ENCODE data around the gene EPO.
A peak's percentile ranks its signal among the peaks of the same experiment; 100 is the strongest.
"Not testable (repeated sequence)": the region's sequence is repeated elsewhere in the genome, so short reads cannot be mapped to it uniquely, and the experiment has no call there.

EPO gene

GRCh38 chr7:100696123-100696521 lies 24.1 kb upstream of the EPO start:
- in situ Hi-C loops (cut with MboI; ENCODE audit: low pct_unique_long_range_greater_than_20kb, low sequenced_read_pairs) = no loop called here

GRCh38 chr7:100699018-100699417 lies 21.2 kb upstream of the EPO start:
- in situ Hi-C loops (cut with MboI; ENCODE audit: low pct_unique_long_range_greater_than_20kb, low sequenced_read_pairs) = no loop called here
- no peak for DNase-seq

More at GRCh38 chr7:100696123-100696521, 24.1 kb upstream of the EPO start:
- no peak for DNase-seq

GRCh38 chr7:100701089-100701488 lies 19.2 kb upstream of the EPO start:
- in situ Hi-C loops (cut with MboI; ENCODE audit: low pct_unique_long_range_greater_than_20kb, low sequenced_read_pairs); DNase-seq: not testable (repeated sequence)

- peak; percentile 88 for DNase-seq
- in situ Hi-C loops (cut with MboI; ENCODE audit: low pct_unique_long_range_greater_than_20kb, low sequenced_read_pairs) = no loop called here
Observed at GRCh38 chr7:100705320-100705752, 14.9 kb upstream of the EPO start.

- peak; percentile 97 for DNase-seq
- in situ Hi-C loops (cut with MboI; ENCODE audit: low pct_unique_long_range_greater_than_20kb, low sequenced_read_pairs) = no loop called here
Observed at GRCh38 chr7:100705753-100706671, 14.3 kb upstream of the EPO start, which contains the start of gene POP7. POP7 (plus strand) TSS chr7:100706121; CDS start chr7:100706831, 710 bp downstream.

GRCh38 chr7:100706672-100707311 lies 13.5 kb upstream of the EPO start:
- in situ Hi-C loops (cut with MboI; ENCODE audit: low pct_unique_long_range_greater_than_20kb, low sequenced_read_pairs) = no loop called here

GRCh38 chr7:100708395-100708794 lies 11.9 kb upstream of the EPO start:
- in situ Hi-C loops (cut with MboI; ENCODE audit: low pct_unique_long_range_greater_than_20kb, low sequenced_read_pairs) = no loop called here
- peak; percentile 19 for DNase-seq

More at GRCh38 chr7:100706672-100707311, 13.5 kb upstream of the EPO start:
- no peak for DNase-seq

GRCh38 chr7:100710452-100710851 lies 9.8 kb upstream of the EPO start:
- no peak for DNase-seq
- in situ Hi-C loops (cut with MboI; ENCODE audit: low pct_unique_long_range_greater_than_20kb, low sequenced_read_pairs) = no loop called here

- in situ Hi-C loops (cut with MboI; ENCODE audit: low pct_unique_long_range_greater_than_20kb, low sequenced_read_pairs) = no loop called here
- DNase-seq = no peak
Observed at GRCh38 chr7:100711369-100711768, 8.9 kb upstream of the EPO start.

GRCh38 chr7:100714725-100715124 lies 5.5 kb upstream of the EPO start:
- in situ Hi-C loops (cut with MboI; ENCODE audit: low pct_unique_long_range_greater_than_20kb, low sequenced_read_pairs) = no loop called here
- no peak for DNase-seq

GRCh38 chr7:100717073-100717472 lies 3.2 kb upstream of the EPO start:
- in situ Hi-C loops (cut with MboI; ENCODE audit: low pct_unique_long_range_greater_than_20kb, low sequenced_read_pairs); DNase-seq: not testable (repeated sequence)

GRCh38 chr7:100719523-100720278 lies 567 bp upstream of the EPO start:
- peak; percentile 31 for DNase-seq
- in situ Hi-C loops (cut with MboI; ENCODE audit: low pct_unique_long_range_greater_than_20kb, low sequenced_read_pairs) = no loop called here

- in situ Hi-C loops (cut with MboI; ENCODE audit: low pct_unique_long_range_greater_than_20kb, low sequenced_read_pairs) = no loop called here
- DNase-seq = no peak
Observed at GRCh38 chr7:100720671-100721504, 620 bp downstream of the EPO start.

- DNase-seq = no peak
- in situ Hi-C loops (cut with MboI; ENCODE audit: low pct_unique_long_range_greater_than_20kb, low sequenced_read_pairs) = no loop called here
Observed at GRCh38 chr7:100721505-100721812, 1.2 kb downstream of the EPO start.

- no peak for DNase-seq
- in situ Hi-C loops (cut with MboI; ENCODE audit: low pct_unique_long_range_greater_than_20kb, low sequenced_read_pairs) = no loop called here
Observed at GRCh38 chr7:100722480-100723212, 2.4 kb downstream of the EPO start.

- in situ Hi-C loops (cut with MboI; ENCODE audit: low pct_unique_long_range_greater_than_20kb, low sequenced_read_pairs) = no loop called here
Observed at GRCh38 chr7:100723732-100724275, 3.5 kb downstream of the EPO start.

GRCh38 chr7:100724364-100724763 lies 4.1 kb downstream of the EPO start:
- DNase-seq; in situ Hi-C loops (cut with MboI; ENCODE audit: low pct_unique_long_range_greater_than_20kb, low sequenced_read_pairs): not testable (repeated sequence)

More at GRCh38 chr7:100723732-100724275, 3.5 kb downstream of the EPO start:
- DNase-seq = no peak
